Neural cell (in vitro differentiated cells): ENCODE results near the gene PDGFA.

Experiments
- EZH2 ChIP-seq: fragments of 200-600, 300-800 bp; shearing (Covaris generic), sonication (generic); IDR thresholded peaks from 2 replicates; pipeline ENCODE4 v1.6.1; 2014; ENCODE audit warnings: antibody characterized with exemption, low read length, borderline replicate concordance, mild to moderate bottlenecking; ENCODE audit not compliant: insufficient read depth, poor library complexity, severe bottlenecking
- MXI1 ChIP-seq: fragments of 450-650 bp; conservative IDR thresholded peaks from 2 replicates; pipeline ENCODE4 v1.6.1; 2014; ENCODE audit warnings: antibody characterized with exemption, mild to moderate bottlenecking; ENCODE audit not compliant: poor library complexity, severe bottlenecking
- POLR2AphosphoS5 ChIP-seq: IDR thresholded peaks from 2 replicates; pipeline ENCODE4 v1.6.1; 2012
- SMC3 ChIP-seq: fragments of 450-650 bp; conservative IDR thresholded peaks from 2 replicates; pipeline ENCODE4 v1.6.1; 2014; ENCODE audit warnings: antibody characterized with exemption, mild to moderate bottlenecking, moderate library complexity; ENCODE audit not compliant: poor library complexity
- TF ChIP-seq, protein P1 (sequence below): fragments of 450-650 bp; IDR thresholded peaks from 2 replicates; pipeline ENCODE4 v1.5.1; 2014; ENCODE audit warnings: antibody characterized with exemption, mild to moderate bottlenecking, moderate library complexity; ENCODE audit not compliant: poor library complexity, severe bottlenecking

GRCh38 chr7:559396-559705 is 39.7 kb upstream of the PDGFA start:
- TF ChIP-seq, protein P1, sequence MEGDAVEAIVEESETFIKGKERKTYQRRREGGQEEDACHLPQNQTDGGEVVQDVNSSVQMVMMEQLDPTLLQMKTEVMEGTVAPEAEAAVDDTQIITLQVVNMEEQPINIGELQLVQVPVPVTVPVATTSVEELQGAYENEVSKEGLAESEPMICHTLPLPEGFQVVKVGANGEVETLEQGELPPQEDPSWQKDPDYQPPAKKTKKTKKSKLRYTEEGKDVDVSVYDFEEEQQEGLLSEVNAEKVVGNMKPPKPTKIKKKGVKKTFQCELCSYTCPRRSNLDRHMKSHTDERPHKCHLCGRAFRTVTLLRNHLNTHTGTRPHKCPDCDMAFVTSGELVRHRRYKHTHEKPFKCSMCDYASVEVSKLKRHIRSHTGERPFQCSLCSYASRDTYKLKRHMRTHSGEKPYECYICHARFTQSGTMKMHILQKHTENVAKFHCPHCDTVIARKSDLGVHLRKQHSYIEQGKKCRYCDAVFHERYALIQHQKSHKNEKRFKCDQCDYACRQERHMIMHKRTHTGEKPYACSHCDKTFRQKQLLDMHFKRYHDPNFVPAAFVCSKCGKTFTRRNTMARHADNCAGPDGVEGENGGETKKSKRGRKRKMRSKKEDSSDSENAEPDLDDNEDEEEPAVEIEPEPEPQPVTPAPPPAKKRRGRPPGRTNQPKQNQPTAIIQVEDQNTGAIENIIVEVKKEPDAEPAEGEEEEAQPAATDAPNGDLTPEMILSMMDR = no peak
- no peak for TF ChIP-seq POLR2AphosphoS5
- TF ChIP-seq SMC3 = no peak
- TF ChIP-seq MXI1 = no peak
- TF ChIP-seq EZH2 = no peak
